Activated CD4-positive, CD25-positive, alpha-beta regulatory T cell (primary cell): ENCODE results near the gene TFF3.
"Not testable (repeated sequence)": the region's sequence is repeated elsewhere in the genome, so short reads cannot be mapped to it uniquely, and the experiment has no call there.

ENCODE experiments used
- DNase-seq, 4 experiments: peaks; one replicate each; lab custom pipeline; 2025; lab: John Stamatoyannopoulos, UW

Gene TFF3

GRCh38 chr21:42304556-42305454 is 10.4 kb downstream of the TFF3 start:
- no peak for DNase-seq

GRCh38 chr21:42303443-42303842 is 11.8 kb downstream of the TFF3 start:
- no peak for DNase-seq

- no peak for DNase-seq
Measured at GRCh38 chr21:42302794-42303193, 12.4 kb downstream of the TFF3 start.

- no peak for DNase-seq
Measured at GRCh38 chr21:42302076-42302650, 13.0 kb downstream of the TFF3 start.

GRCh38 chr21:42301371-42302075 is 13.7 kb downstream of the TFF3 start:
- no peak for DNase-seq

- no peak for DNase-seq
Measured at GRCh38 chr21:42300956-42301355, 14.3 kb downstream of the TFF3 start.

GRCh38 chr21:42300045-42300583 is 15.1 kb downstream of the TFF3 start:
- no peak for DNase-seq

GRCh38 chr21:42299324-42300044 is 15.7 kb downstream of the TFF3 start:
- DNase-seq: no peak

- DNase-seq: no peak
Measured at GRCh38 chr21:42298657-42299056, 16.6 kb downstream of the TFF3 start.

- no peak for DNase-seq
Measured at GRCh38 chr21:42298237-42298636, 17.0 kb downstream of the TFF3 start.

GRCh38 chr21:42297377-42297776 is 17.8 kb downstream of the TFF3 start:
- no peak for DNase-seq

- DNase-seq: no peak
Measured at GRCh38 chr21:42296501-42296900, 18.7 kb downstream of the TFF3 start.

- DNase-seq: no peak
Measured at GRCh38 chr21:42295845-42296244, 19.4 kb downstream of the TFF3 start.

- DNase-seq: no peak
Measured at GRCh38 chr21:42294273-42294880, 20.8 kb downstream of the TFF3 start.

GRCh38 chr21:42293649-42294272 is 21.4 kb downstream of the TFF3 start:
- DNase-seq: no peak

GRCh38 chr21:42292563-42293142 is 22.6 kb downstream of the TFF3 start:
- DNase-seq: not testable (repeated sequence)

GRCh38 chr21:42291751-42292562 is 23.3 kb downstream of the TFF3 start:
- no peak for DNase-seq

GRCh38 chr21:42291003-42291750 is 24.0 kb downstream of the TFF3 start:
- no peak for DNase-seq

- DNase-seq: no peak
Measured at GRCh38 chr21:42290505-42290904, 24.7 kb downstream of the TFF3 start.
